Measurements from ENCODE around the gene INSL3.
"Not testable (repeated sequence)": the region's sequence is repeated elsewhere in the genome, so short reads cannot be mapped to it uniquely, and the experiment has no call there.

INSL3 gene

DNA sequence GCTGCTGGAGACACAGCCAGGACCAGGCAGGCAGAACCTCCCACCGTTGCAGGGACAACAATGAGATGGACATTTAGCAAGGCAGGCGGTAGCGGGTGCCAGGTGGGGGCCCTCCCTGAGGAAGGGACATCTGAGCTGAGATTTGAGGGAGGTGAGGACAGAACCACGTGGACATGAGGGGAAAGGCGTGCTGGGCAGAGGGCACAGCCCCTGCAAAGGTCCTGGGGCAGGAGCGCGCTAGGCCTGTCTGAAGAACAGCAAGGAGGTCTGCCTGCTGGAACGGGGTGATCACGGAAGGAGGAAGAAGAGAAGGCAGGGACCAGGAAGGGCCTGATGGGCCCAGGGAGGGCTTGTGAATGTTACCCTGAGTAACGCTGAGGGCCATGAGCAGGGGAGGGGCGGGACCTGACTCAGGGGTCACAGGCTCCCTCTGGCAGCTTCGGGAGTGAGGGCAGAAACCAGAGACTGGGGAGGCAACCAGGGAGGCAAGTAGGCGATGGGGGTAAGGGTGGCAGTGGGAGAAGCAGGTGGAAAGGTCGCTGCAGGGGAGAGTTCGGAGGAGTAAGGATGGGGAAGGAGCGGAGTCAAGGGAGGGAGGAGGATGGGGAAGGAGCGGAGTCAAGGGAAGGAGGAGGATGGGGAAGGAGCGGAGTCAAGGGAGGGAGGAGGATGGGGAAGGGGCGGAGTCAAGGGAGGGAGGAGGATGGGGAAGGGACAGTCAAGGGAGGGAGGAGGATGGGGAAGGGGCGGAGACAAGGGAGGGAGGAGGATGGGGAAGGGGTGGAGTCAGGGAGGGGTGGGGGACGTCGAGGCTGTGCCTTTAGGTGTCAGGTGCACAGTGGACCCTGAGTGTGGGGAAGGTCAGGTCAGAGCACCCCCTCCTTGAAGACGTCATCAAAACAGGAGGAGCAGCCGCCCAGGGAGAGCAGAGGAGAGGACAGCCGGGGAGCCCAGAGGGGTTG lies 42.1 kb downstream of the INSL3 start:
- DNase-seq: no peak

GRCh38 chr19:17778251-17778967 lies 42.9 kb downstream of the INSL3 start:
- no peak for DNase-seq

- DNase-seq: not testable (repeated sequence)
Observed at GRCh38 chr19:17777840-17778239, 43.5 kb downstream of the INSL3 start.

DNA sequence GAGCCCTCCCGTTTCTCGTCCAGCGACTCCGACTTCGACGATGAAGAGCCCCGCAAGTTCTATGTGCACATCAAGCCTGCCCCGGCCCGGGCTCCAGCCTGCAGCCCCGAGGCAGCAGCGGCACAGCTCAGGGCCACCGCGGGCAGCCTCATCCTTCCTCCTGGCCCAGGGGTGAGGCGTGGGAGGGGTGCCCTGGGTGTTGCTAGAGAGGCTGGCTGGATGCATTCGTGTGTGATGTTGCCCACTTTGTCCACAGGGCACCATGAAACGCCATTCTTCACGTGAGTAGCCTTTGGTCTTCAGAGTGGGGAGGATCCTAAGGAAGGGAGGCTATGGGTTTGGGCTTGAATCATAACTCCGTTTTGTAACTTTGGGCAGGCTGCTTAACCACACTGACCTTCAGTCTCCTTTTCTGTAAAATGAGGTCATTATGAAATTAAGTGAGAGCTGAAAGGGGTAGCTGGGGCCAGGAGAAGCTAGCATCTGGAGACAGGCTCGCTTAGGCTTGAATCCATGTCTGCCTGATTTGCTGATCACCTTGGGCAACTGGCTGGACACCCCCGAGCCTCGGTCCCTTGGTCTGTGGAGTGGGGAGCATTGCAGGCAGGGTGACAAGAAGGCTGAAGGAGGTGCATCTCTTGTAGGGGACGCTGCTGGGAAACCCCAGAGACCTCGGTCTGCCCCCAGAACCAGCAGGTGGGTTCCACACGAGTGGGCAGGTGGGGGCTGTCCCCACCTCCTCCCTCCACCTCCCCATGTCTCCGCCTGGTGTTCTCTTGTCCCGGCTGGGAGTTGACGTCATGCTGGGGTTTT lies 45.1 kb downstream of the INSL3 start:
- DNase-seq: no peak

DNA sequence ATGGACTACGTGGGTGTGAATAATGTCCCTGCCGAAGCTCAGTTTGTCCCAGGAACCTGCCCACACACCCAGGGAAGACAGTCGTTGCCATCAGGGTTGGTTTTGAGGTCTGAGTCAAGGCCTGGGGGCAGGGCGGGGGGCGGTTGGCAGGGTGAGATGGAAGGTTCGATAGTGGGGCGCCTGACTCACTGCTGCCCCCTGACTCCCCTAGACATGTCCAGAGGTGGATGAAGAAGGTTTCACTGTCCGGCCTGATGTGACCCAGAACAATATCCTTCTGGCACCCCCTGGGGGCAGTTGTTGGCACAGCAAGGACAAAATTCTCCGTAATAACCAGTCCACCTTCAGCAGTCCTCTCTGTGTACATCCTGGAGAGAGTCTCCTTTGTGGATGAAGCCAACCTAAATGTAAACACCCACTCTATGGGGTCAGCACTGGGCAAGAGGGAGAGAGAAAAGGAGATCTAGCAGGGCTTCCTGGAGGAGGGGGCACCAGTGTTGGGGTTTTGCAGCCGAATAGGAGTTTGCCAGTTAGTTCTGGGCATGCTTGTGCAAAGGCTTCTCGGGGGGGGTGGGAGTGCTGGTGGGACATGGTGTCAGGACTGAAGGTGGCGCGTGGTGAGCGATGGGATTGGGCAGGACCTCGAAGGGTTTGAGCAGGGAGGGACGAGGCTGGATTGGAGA lies 45.9 kb downstream of the INSL3 start:
- DNase-seq: no peak

DNA sequence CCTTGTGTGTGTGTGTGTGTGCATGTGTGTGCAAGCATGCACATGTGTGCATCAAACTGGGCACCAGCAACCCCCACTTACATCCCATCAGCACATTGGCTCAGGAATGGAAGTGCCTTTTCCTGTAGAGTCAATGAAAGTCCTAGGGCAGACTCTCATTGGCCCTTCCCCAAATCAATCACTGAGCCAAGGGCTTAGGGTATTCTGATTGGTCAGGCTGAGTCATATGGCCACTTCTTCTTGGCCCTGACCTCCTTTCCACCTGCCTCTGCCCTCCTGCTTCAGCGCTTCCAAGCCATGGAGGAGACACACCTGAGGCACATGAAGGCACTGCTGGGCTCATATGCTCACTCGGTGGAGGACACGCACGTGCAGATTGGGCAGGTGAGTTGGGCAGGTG lies 49.1 kb downstream of the INSL3 start:
- DNase-seq: no peak

GRCh38 chr19:17770613-17771012 lies 50.7 kb downstream of the INSL3 start:
- DNase-seq: no peak

DNA sequence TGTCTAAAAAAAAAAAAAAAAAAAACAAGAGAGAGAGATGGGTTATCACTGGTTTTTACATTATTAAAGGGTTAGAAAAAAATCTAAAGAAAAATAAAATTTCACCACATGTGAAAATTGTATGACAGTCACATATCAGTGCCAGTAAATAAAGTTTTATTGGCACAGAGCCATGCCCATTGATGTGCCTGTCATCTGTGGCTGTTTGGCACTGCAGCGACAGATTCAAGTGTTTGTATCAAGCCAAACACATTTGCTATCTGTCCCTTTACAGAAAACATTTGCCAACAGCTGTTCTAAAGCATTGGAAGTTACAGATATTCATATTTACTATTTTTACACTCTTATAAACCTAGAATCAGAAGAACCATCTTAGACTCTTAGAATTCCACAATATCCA lies 53.8 kb downstream of the INSL3 start:
- DNase-seq: no peak

- DNase-seq: peak; percentile 66
Observed at GRCh38 chr19:17766543-17767131, 54.7 kb downstream of the INSL3 start.
